Parathyroid adenoma (tissue), 2 donors: ENCODE data around the gene IQCH.

Source experiments
- H2AFZ ChIP-seq: fragments of 300-600 bp; sonication (generic); one replicate; pipeline ENCODE4 v1.7.0; 2017; ENCODE audit warnings: antibody characterized with exemption, mild to moderate bottlenecking
- H3K27ac ChIP-seq: fragments of 300-600 bp; sonication (generic); one replicate; pipeline ENCODE4 v1.7.0; 2017
- H3K27me3 ChIP-seq: fragments of 300-600 bp; sonication (generic); one replicate; pipeline ENCODE4 v1.7.0; 2017; ENCODE audit warnings: low read length; ENCODE audit not compliant: control insufficient read depth, insufficient read depth
- H3K36me3 ChIP-seq: fragments of 300-600 bp; sonication (generic); one replicate; pipeline ENCODE4 v1.7.0; 2017; ENCODE audit warnings: low read length; ENCODE audit not compliant: control insufficient read depth, insufficient read depth
- H3K4me1 ChIP-seq: fragments of 300-600 bp; sonication (generic); one replicate; pipeline ENCODE4 v1.7.0; 2017; ENCODE audit warnings: control low read depth
- H3K4me2 ChIP-seq: fragments of 300-600 bp; sonication (generic); one replicate; pipeline ENCODE4 v1.7.0; 2017; ENCODE audit warnings: low read length
- H3K4me3 ChIP-seq: fragments of 300-600 bp; sonication (generic); one replicate; pipeline ENCODE4 v1.7.0; 2017; ENCODE audit warnings: low read depth, low read length
- H3K79me2 ChIP-seq: fragments of 300-600 bp; sonication (generic); one replicate; pipeline ENCODE4 v1.7.0; 2017; ENCODE audit warnings: control low read depth
- H3K9ac ChIP-seq: fragments of 300-600 bp; sonication (generic); one replicate; pipeline ENCODE4 v1.7.0; 2017; ENCODE audit warnings: mild to moderate bottlenecking
- H3K9me3 ChIP-seq: fragments of 300-600 bp; sonication (generic); one replicate; pipeline ENCODE4 v1.7.0; 2017; ENCODE audit warnings: low read length; ENCODE audit not compliant: control insufficient read depth
- CTCF ChIP-seq: fragments of 300-600 bp; sonication (generic); IDR thresholded peaks from one replicate; pipeline ENCODE4 v1.7.0; 2017; ENCODE audit warnings: antibody characterized with exemption, mild to moderate bottlenecking
- donor health status: primary hyperparathyroidism.

The IQCH gene

GRCh38 chr15:67505675-67506572, 251.3 kb downstream of the IQCH start:
- TF ChIP-seq CTCF: no peak
- H3K4me1 ChIP-seq: no peaks in the 10 kb centered on the region
- H3K4me2 ChIP-seq: no peak overlapping the region
- H3K9me3 ChIP-seq: no peaks in the 10 kb centered on the region
- no peak overlapping the region for H2AFZ ChIP-seq
- no peak overlapping the region for H3K27ac ChIP-seq
- H3K9ac ChIP-seq: no peak overlapping the region
- H3K27me3 ChIP-seq: no peaks in the 10 kb centered on the region
- H3K79me2 ChIP-seq: no peaks in the 10 kb centered on the region
- no peaks in the 10 kb centered on the region for H3K36me3 ChIP-seq
- H3K4me3 ChIP-seq: no peak overlapping the region

- Histone ChIP-seq H3K27ac (no peak overlapping the region), H3K36me3 (no peaks in the 10 kb centered on the region), H3K4me2 (no peak overlapping the region), H3K4me3 (no peak overlapping the region), H3K79me2 (no peaks in the 10 kb centered on the region), H2AFZ (no peak overlapping the region), H3K27me3 (no peaks in the 10 kb centered on the region), H3K9ac (no peak overlapping the region), H3K9me3 (no peaks in the 10 kb centered on the region), H3K4me1 (no peaks in the 10 kb centered on the region)
- no peak for TF ChIP-seq CTCF
Measured at GRCh38 chr15:67506775-67507747, 252.5 kb downstream of the IQCH start.

- H3K27ac ChIP-seq: no peak overlapping the region
- no peak for TF ChIP-seq CTCF
Measured at GRCh38 chr15:67508407-67508806, 253.8 kb downstream of the IQCH start.

GRCh38 chr15:67509918-67510317, 255.3 kb downstream of the IQCH start:
- Histone ChIP-seq H3K27me3 (no peaks in the 10 kb centered on the region), H2AFZ (no peak overlapping the region), H3K4me1 (no peaks in the 10 kb centered on the region), H3K27ac (no peak overlapping the region), H3K79me2 (no peaks in the 10 kb centered on the region), H3K36me3 (no peaks in the 10 kb centered on the region), H3K4me3 (no peak overlapping the region), H3K4me2 (no peak overlapping the region), H3K9me3 (no peaks in the 10 kb centered on the region), H3K9ac (no peak overlapping the region)
- TF ChIP-seq CTCF: no peak

More at GRCh38 chr15:67508407-67508806, 253.8 kb downstream of the IQCH start:
- H3K79me2 ChIP-seq: no peaks in the 10 kb centered on the region
- H3K4me2 ChIP-seq: no peak overlapping the region
- H3K9ac ChIP-seq: no peak overlapping the region
- H3K9me3 ChIP-seq: no peaks in the 10 kb centered on the region
- H3K4me1 ChIP-seq: no peaks in the 10 kb centered on the region
- H3K27me3 ChIP-seq: no peaks in the 10 kb centered on the region
- H3K36me3 ChIP-seq: no peaks in the 10 kb centered on the region
- H3K4me3 ChIP-seq: no peak overlapping the region
- H2AFZ ChIP-seq: no peak overlapping the region
